LNCaP clone FGC (cell line): Measurements from ENCODE around the gene FOXN3.

Source experiments
- DNase-seq: peaks from one replicate; pipeline ENCODE4 v3.0.0-alpha.2; 2011; ENCODE audit warnings: low read depth
- H3K4me3 ChIP-seq: 2 replicates; pipeline ENCODE4 v1.5.1; 2011; ENCODE audit warnings: mild to moderate bottlenecking, low read depth, low read length, control low read depth
- TF ChIP-seq, protein P1 (sequence below): IDR thresholded peaks from 2 replicates; pipeline ENCODE4 v1.5.1; 2012; ENCODE audit warnings: mild to moderate bottlenecking; ENCODE audit not compliant: control insufficient read depth, insufficient read depth; ENCODE audit errors: extremely low read depth

Gene FOXN3

DNA sequence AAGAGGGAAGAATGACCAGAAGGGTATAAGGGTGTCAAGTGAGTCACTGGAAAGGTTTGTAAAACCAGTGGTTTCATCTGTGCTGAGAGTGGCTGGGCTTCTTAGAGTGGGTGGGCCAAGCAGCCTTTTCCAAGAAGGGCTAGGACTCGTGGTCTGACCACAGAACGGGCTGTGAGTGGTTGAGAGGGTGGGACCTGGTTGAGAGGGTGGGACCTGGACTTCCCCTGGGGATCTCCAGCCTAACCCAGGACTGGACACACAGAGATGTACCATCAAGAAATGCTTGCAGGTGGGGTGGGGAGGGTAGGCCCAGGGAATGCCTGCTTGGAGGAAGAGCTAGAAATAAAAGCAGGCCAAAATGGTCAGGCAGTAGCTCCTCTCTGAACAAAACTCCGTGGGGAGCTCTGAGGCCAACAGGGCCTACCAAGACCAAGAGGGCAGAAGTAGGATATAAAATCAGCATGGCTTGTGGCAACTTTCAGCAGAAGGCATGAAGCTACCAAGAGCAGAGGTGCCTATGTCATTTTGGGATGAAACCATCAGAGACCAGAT is 140.5 kb downstream of the FOXN3 start:
- H3K4me3 ChIP-seq = no peak overlapping the region
- no peak for DNase-seq
- TF ChIP-seq, protein P1, sequence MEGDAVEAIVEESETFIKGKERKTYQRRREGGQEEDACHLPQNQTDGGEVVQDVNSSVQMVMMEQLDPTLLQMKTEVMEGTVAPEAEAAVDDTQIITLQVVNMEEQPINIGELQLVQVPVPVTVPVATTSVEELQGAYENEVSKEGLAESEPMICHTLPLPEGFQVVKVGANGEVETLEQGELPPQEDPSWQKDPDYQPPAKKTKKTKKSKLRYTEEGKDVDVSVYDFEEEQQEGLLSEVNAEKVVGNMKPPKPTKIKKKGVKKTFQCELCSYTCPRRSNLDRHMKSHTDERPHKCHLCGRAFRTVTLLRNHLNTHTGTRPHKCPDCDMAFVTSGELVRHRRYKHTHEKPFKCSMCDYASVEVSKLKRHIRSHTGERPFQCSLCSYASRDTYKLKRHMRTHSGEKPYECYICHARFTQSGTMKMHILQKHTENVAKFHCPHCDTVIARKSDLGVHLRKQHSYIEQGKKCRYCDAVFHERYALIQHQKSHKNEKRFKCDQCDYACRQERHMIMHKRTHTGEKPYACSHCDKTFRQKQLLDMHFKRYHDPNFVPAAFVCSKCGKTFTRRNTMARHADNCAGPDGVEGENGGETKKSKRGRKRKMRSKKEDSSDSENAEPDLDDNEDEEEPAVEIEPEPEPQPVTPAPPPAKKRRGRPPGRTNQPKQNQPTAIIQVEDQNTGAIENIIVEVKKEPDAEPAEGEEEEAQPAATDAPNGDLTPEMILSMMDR = no peak

DNA sequence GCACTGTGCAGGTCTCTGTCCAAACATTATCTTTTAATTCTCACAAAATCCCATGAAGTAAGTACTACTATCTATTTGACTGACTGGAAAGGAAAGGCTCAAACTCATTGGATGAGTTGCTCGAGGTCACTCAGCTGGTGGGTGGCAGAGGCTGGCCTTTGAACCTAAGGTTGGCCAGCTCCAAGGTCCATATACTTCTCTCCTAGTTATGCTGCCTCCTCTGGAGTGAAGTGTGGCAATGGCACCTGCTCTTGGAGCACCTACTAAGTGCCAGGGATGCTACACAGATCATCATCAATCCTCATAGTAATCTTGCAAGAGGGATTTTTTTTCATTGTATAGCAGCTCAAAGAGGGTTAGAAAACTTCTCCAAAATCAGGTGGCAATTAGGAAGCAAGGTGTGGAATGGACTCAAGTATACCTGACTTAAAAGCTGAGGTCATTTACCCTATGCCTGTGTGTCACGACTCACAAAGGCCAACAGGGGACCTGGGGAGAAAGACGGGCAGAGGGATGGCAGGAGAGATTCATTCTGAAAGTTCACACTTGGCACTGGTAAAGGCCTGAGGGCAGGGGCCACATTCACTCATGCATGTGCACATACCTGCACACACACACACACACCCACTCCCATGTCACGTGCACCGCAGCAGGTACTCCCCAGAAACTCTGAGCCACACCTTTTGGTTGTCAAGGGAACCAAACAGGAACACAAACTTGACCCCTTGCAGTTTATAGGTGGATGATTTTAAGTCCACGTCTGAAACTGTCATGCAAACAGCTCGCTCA is 146.4 kb downstream of the FOXN3 start:
- H3K4me3 ChIP-seq = no peak overlapping the region
- no peak for DNase-seq
- TF ChIP-seq, protein P1 = no peak

DNA sequence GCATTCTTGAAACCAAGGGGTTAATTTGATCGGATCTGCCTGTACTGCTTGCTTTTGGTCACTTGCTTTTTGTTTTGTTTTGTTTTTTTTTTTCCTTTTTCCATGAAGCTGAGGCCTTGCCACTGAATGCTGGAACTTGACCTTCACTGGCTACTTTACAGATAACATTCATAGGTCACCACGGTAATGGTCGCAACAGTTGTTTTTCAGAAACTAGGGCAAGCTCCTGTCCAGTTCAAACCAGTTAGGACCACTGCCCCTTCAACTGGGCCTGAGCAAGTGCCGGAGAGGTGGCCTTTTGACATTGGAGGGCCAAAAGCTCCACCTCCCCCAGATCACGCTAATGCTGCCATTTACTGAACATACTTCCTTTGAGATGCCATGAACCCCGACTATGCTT is 147.6 kb downstream of the FOXN3 start:
- H3K4me3 ChIP-seq = no peak overlapping the region
- TF ChIP-seq, protein P1 = no peak
- no peak for DNase-seq

DNA sequence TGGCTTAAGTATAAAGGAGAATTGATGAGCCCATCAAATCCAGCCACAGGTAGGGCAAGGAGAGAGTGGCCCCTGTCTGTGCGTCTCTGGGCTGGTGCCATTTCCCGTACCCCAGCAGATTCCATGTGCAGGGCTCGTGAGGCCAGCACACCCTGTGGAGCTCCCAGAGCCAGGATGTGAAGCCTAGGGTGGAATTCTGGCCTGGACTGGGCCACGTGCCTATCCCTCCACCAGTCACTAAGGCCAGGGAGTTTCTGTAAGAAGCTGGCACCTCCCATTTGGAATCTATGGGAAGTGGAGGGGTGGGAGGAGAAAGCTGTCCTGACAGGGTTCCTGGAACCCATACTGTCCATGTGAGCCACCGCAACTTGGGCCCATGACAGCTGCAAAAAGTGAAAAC is 148.5 kb downstream of the FOXN3 start:
- DNase-seq = no peak
- TF ChIP-seq, protein P1 = no peak

DNA sequence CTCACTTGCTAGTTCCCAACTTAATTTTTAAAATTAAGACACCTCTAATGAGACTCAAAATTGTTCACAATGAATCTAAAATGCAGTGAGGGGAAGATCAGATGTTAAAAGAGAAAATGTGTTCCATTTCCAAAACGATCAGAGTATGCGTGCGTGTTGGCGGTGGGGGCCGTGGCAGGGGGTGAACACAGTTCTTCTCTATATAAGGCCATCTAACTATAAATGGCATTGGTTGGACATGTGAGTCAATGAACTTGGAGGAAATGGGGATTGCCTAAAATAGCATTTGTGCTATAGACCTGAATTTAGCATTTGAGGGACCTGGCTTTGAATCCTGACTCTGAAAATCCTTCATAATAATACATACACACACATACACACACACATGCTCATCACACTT is 149.4 kb downstream of the FOXN3 start:
- DNase-seq = no peak
- no peak overlapping the region for H3K4me3 ChIP-seq
- TF ChIP-seq, protein P1 = no peak

More for the DNA sequence above, 148.5 kb downstream of the FOXN3 start:
- H3K4me3 ChIP-seq = no peak overlapping the region

DNA sequence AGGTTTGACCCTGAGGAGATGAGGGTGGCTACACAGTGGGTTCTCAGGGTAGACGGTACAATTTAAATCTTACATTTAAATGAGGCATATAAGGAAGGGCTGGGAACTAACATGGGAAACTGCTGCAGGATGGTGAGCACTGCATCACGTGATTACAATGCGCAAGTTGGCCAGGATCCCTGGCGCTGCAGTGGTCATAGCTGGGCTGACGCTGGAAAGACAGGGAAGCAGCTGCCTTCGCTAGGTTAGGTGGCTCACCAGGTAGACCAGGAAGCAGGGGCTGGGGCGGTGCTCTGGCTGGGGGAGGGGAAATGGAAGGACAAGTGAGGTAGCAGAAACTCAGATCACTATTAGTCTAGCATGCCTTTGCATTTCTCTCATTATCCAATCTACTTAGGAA is 149.9 kb downstream of the FOXN3 start:
- no peak for DNase-seq
- H3K4me3 ChIP-seq = no peak overlapping the region

More for the DNA sequence above, 149.9 kb downstream of the FOXN3 start:
- TF ChIP-seq, protein P1 = no peak
